DOHH2 (cell line): ENCODE measurements around the gene DRICH1.

Experiments used
- EZH2phosphoT487 ChIP-seq: fragments of 200-600 bp; sonication (generic); IDR thresholded peaks from 2 replicates; pipeline ENCODE4 v1.6.1; 2017; ENCODE audit warnings: borderline replicate concordance, mild to moderate bottlenecking, antibody characterized with exemption, low read length, moderate library complexity, mixed read lengths
- TF ChIP-seq, protein P1 (sequence below): fragments of 200-600 bp; sonication (generic); IDR thresholded peaks from one replicate; pipeline ENCODE4 v1.5.1; 2014; ENCODE audit warnings: antibody characterized with exemption, mild to moderate bottlenecking, low read depth, low read length; ENCODE audit not compliant: poor library complexity, severe bottlenecking

DNA sequence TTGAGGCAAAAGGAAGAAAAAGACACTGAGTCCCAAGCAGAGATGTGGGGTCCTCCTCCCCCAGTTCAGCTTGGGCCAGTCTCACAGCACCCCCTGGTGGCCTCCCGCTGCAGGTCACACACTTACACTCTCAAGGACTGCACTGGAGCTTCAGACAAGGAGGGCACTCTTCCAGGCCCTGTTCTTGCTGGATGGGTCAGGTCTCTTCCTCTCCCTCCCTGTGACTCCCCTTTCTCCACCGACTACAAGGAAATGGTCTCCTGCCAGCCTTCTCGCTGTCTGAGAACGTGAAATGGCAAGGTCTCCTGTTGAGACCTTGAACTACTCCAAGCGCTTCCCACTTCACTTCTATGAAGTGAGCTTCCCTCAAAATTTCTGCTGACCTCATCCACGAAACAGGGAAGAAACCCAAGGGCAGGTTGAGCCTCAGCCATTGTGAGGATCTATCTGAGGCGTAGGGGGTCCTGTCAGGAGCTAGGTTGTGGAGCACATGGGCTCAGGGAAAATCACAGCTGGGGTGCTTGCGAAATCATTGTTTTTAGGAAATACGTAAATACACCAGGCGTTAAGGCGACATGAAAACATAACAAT lies 40.8 kb downstream of the DRICH1 start:
- TF ChIP-seq, protein P1, sequence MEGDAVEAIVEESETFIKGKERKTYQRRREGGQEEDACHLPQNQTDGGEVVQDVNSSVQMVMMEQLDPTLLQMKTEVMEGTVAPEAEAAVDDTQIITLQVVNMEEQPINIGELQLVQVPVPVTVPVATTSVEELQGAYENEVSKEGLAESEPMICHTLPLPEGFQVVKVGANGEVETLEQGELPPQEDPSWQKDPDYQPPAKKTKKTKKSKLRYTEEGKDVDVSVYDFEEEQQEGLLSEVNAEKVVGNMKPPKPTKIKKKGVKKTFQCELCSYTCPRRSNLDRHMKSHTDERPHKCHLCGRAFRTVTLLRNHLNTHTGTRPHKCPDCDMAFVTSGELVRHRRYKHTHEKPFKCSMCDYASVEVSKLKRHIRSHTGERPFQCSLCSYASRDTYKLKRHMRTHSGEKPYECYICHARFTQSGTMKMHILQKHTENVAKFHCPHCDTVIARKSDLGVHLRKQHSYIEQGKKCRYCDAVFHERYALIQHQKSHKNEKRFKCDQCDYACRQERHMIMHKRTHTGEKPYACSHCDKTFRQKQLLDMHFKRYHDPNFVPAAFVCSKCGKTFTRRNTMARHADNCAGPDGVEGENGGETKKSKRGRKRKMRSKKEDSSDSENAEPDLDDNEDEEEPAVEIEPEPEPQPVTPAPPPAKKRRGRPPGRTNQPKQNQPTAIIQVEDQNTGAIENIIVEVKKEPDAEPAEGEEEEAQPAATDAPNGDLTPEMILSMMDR = peak; percentile 95
- no peak for TF ChIP-seq EZH2phosphoT487
